GM18507 (cell line): ENCODE results near the gene OPN1SW.

Experiments
- DNase-seq: peaks from one replicate; pipeline ENCODE4 v3.0.0; 2011; ENCODE audit warnings: low read depth; ENCODE audit not compliant: insufficient read length; ENCODE audit errors: extremely low spot score
- FAIRE-seq: peaks from 2 replicates; lab custom pipeline; 2011; peaks lifted over from hg19 to GRCh38; lab: Jason Lieb, UNC

The OPN1SW gene

DNA sequence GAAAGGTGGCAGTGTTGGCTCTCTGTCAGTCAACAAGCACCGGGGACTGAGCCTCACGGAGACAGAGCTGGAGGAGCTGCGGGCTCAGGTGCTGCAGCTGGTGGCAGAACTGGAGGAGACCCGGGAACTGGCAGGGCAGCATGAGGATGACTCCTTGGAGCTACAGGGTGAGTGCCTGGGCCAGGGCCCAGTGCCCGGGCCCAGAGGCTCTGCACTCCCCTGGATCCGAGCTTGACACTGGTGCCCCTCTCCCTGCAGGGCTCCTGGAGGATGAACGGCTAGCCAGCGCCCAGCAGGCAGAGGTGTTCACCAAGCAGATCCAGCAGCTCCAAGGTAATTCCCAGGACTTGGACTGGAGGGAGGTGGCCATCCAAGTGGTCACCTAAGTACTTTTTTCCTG is 18.8 kb upstream of the OPN1SW start:
- DNase-seq: no peak
- FAIRE-seq: no peak

DNA sequence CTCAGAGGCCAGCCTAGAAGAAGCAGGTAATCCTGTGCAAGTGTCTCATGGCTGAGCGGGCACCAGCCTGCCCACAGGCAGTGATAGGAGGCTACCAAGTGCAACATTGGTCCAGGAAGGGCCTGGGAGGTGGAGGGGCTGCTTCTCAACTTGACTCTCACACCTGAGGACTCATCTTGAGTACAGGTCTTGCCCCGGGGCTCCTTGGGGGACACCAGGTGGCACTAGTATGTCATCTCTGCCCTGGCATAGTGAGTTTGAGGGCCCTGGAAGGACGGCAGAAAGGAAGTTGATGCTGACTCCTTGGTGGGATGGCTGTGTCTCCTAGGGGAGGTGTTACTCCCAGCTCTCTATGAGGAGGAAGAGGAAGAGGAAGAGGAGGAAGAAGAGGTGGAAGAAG is 18.4 kb upstream of the OPN1SW start:
- no peak for DNase-seq
- FAIRE-seq: no peak

DNA sequence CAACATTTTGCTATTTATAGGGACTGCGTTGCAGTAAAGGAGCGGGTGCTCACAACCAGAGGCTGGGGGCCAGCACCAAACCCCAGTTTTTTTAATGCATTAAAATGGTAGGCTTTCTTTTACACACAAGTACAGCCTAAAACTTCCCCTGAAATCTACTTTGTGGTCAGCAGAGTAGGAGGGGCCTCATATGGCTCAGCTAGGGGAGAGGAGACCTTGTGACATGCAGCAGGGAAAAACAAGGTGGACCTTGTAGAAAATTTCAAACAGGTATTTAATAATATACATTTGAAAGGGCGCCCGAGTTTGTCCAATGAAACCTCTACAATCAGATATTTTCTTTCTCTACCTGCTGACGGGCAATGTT is 17.6 kb upstream of the OPN1SW start:
- DNase-seq (no peak), FAIRE-seq (no peak)

DNA sequence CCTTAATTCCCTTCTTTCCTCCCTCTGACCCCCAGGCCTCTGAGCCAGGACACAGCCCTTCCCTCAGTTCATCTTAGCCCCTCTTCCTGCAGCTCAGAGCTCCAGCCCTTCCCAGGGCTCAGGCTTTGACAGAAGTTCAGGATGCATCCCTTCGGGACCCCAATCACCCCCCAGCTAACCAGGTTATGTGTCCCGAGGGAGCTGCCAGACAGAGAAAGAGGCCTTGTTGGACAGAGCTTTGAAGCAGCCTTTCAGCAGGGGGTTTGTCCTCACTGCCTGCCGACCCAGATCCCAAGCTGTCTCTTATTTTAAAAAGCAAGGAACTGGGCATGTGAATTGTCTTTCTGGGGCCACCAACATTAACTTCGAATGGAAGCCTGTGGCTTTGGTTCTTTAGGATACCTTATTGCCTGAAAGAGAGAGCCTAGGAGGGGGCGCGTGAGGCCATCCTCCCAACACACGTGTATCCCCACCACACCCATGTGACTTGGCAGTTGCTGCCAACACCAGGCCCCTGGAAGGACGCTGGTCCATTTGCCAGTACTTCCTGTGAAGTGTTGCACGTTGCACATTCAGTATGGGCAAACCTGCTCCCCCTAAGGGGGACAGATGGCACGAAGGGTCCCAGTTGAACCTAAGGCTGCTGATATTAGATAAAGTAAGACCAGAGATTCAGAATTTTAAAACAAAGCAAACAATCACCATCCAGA is 17.0 kb upstream of the OPN1SW start:
- no peak for FAIRE-seq
- DNase-seq: no peak

DNA sequence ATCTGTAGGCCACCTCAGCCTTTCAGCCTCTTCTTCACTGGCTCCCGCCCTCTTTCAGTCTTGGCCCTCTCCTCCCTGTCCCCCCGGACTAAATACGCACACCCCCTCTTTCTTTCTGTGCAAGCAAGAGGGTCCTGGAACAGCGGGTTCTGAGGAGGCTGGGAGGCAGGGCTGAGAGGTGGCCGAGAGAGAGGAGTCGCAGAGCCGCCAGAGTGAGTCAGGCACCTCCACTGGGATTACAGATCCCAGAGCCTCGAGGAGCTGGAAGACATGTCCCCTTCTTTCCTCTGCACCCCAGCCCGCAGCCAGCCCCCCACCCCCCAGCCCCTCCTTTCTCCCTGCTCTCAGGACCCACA is 16.4 kb upstream of the OPN1SW start:
- DNase-seq (no peak), FAIRE-seq (no peak)

DNA sequence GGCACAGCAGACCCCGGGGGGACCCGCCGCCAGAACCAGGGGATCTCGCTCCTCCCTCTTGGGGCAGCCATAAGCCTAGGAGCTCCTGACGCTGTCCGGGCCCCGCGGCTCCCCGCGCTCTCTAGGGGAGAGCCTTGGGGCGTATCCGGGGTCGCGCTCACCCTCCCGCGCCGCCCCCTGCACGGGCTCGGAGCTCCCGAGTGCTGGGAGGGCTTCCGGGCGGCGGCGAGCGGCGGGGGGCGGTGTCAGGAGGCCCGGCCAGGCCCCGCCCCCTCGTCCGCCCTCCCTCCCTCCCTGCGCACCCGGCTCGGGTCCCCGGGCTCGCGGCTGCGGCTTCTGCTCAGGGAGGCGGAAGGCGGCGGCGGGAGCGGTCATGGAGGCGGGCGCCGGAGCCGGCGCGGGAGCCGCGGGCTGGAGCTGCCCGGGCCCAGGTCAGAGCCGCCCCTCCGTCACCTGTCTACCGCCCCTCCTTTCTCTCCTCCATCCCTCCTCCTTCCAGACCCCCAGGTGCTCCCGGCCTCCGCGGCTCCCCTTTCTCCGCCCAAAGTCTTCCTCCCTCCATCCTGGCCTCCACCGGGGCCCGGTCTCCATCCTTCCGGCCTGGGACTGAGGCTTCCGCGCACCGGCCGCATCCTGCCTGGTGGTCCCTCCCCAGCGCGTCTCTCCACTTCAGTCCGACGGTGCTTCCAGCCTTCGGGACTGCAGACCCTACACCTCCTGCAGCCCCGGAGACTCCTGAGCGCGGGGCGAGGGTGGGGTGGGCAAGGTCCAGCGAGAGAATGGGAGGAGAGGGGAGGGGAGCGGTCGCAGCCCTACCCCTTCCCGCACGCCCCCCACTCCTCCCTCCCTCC is 15.8 kb upstream of the OPN1SW start, which contains the start of gene CCDC136:
CCDC136 (plus strand) TSS at position 848 of the 851 bp plus-strand sequence. CDS start 444 bp downstream, outside the sequence.
- peak; percentile 42 for FAIRE-seq
- peak; percentile 82 for DNase-seq

DNA sequence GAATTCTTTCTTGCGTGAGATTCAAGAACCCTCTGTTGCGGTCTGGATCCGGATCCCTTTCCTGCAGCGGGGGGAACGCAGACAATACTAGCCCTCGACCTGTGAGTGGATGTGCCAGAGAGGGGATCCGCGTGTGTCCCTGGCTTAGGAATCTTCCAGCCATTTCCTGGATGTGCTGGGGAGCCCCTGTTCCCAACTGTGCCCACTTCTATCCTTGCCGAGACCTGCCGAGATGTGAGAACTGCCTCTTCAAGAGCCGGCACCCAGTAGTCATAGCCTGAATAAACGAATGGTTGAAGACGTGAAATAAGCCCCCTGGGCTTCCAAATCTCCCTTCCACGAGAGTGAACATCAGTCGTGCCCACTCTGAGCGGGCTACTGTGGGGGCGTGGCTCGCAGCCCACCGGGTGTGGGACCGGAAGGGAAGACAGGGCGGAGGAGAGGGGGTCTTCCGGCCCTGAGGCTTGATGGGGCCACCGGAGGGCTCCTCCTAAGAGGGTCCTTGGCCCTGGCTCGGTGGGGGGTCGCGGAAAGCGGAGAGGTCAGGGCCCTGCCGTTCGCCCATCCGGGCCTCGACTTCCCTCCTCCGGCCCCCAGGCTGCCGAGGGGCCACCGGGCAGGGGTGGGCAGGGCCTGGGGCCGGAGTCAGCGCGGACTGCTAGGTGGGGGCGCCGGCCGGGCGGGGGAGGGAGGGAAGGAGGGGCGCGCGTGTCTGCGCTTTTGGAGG is 14.9 kb upstream of the OPN1SW start:
- no peak for DNase-seq
- no peak for FAIRE-seq

DNA sequence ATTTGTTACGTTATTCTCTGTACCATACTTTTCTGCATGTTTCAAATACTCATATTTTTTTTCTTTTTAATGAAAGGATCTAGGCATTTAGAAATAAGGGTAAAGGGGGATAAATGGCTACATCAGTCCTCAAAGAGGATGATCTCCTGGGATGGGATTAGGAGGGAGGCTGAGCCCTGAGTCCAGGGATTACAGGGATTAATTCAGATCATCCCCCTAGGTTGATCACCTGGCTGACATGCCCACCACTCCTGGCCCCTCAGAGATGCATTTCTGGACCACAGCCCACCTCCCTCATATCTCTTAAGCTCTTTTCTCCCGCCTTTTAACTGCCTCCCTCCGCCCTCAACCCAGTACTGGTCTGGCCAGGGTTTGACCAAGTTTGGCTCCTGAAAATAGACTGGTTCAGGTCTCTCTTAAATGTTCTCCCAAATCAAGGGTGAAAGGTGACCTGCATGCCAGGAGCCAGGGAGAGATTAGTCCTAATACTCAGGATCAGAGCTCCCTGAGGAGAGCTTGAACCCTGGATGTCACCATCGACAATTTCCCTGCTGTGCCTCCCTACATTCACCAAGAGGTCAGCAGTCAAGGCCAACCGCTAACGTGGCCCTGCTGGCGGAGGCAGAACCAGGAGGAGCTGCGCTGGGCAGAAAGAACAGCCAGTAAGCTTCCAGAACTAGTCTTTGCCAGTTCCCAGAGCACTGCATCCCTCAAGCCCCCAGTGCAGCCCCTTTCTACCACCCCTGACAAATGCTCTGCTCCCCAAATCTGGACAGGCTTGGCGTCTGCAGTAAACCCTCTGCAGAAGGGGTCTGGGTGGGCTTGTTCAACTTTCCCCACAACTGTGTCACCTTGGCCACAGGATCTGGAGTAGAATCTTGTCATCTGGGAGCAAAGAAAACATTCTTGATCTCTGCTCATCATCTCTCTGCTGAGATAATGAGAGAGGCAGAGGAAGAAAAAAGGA is 13.1 kb upstream of the OPN1SW start:
- FAIRE-seq: no peak
- DNase-seq: no peak

DNA sequence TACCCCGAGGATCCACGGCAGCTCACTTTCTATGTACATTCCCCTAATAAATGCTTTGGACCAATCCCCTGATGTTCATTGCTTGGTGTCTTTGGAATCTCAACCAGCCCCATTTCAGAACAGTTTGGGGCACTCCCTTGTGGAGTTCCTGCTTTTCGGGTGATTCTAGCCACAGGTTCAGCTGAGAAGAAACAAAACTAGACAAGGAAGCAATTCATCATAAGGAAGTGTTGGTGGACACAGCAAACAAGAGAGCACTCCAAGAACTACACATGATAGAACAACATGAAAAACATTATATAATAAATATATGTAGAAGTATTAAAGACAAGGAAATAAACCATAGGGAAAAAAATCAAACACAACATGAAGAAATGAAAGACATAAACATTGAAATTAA is 10.1 kb upstream of the OPN1SW start:
- DNase-seq (no peak), FAIRE-seq (no peak)

DNA sequence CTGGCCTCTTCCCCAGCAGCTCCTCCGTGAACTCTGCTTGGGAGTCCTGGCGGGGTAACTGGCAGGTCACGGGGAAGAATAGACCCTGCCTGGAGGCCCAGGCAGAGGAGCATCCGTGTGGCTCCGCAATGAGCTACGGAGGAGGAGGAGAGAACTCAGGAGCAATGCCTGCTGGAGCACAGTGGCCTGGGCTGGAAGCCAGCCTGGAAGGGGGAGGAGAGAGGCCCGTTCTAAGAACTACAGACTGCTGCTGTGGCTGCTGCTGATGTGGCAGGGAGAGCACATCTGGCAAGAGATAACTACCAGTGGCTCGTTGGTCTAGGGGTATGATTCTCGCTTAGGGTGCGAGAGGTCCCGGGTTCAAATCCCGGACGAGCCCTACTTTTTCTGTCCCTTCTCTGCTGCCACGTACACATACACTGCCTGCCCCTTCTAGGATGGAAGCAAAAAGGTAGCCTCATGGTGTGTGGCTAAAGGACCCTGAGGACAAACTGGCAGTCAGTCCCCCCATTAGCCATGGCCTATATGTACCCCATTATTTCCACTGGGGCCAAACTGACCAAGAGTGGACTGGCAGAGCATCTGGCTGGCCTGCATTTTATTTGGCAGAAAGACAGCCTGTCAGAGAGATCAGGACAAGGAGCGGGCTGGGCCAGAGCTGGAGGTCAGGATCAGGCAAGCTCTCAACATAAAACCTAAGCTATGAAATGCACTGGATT is 7.7 kb upstream of the OPN1SW start:
- FAIRE-seq (no peak), DNase-seq (no peak)

DNA sequence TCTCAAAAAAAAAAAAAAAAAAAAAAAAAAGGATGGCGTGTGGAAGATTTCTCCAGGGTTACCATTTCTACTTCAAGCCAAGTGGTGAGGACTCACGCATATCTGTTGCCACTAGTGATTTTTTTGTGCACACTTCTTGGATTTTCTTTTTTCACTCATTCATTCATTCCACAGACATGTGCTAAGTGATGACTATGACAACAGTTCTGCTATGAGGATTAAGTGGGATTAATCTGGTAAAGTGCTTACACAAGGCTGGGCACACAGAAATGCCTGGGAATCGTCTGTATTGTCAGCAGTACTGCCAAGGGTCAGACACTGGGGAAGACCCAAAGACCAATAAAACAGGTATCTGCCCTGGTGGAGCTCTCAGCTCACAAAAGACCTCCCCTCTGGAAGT is 6.3 kb upstream of the OPN1SW start:
- DNase-seq: no peak
- FAIRE-seq: no peak

DNA sequence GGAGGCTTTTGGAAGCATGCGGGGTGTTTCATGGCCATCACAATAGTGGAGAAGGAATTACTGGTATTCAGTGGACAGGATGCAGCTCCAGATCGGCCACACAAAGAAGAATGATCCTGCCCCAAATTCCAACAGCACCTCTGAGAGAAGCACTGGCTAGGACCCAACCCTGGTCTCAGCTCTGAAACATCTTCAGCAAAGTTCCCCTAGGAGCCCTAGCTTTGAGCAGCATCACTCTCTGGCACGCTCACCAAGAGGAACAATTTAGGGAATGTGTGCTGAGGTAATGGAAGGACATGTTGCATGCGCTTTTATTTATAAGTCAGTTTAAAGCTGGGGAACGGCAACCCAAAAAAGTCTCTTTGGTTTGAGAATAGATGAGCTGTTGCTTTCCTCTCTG is 5.5 kb upstream of the OPN1SW start:
- FAIRE-seq (no peak), DNase-seq (no peak)

DNA sequence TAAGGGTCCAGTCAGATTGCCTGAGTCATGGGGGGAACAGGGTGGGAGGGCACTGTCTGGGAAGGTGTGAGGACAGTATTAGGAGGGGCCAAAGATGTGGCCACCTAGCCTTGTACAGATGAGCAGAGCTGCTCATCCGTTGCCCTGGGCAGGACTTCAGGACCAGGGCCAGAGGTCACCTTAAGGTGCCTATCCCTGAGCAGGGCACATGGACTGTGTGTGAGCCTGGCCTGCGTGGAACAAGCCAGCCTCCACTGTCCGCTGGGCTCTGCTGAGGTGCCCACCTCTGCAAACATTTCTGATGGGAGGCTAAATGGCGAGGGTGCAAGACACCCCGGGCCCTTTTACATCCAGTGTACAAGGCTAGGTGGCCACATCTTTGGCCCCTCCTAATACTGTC is 3.4 kb upstream of the OPN1SW start:
- no peak for FAIRE-seq
- no peak for DNase-seq

DNA sequence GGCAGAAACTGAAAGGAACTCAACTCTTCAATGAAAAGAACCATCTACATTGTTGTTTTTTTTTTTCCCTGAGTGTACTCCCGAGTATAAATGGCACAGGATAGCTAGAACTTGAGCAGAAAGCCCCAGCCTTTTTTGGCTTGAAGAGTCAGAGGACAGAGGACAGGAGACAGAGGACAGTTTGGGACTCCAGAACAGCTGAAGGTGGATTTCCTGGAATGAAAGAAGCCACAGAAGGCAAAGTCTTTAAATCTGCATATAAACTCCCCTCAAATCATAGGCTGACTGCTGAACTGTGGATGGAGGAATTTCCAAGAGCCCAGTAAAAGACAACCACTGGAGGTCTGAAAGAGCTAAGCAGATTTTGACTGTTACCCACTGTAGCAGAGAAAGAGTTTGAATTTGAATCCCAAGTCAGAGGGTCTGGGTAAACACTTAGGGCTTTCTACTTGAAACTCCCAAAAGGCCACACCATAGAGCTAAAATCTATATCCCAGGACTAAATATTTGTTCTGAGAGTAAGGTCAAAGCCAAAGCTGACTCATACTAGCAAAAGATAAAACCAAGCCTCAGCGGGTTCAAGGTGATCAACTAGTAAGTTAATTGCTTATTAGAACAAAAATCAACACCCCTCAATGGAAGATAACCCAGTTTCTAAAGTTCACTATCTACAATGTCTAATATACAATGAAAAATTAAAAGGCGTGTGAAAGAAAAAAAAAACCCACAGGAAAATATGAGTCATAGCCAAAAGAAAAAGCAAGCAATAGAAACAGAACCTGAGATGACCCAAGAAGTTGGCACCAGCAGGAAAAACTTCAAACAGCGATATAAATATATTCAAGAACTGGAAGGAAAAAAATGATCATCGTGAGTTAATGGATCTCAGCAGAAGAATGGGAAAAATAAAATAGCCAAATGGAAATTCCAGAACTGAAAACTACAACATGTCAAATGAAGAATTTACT is 1.8 kb upstream of the OPN1SW start:
- no peak for FAIRE-seq
- DNase-seq: no peak

DNA sequence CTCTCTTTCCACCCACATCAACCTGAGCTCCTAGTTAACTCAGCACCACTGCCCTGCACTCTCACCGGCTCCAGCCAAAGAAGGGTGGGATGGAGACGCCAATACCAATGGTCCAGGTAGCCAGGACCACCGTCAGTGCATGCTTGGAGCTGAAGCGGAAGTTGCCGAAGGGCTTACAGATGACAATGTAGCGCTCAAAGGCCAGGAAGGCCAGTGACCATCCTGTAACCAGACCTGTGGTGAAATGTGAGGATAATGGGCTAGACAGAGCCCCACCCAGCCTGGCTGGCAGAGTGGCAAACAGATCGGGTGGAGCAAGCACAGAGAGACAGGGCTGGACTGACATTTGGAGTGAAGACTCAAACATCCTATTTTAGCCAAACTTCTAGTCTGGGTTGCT is 673 bp downstream of the OPN1SW start:
- no peak for FAIRE-seq

DNA sequence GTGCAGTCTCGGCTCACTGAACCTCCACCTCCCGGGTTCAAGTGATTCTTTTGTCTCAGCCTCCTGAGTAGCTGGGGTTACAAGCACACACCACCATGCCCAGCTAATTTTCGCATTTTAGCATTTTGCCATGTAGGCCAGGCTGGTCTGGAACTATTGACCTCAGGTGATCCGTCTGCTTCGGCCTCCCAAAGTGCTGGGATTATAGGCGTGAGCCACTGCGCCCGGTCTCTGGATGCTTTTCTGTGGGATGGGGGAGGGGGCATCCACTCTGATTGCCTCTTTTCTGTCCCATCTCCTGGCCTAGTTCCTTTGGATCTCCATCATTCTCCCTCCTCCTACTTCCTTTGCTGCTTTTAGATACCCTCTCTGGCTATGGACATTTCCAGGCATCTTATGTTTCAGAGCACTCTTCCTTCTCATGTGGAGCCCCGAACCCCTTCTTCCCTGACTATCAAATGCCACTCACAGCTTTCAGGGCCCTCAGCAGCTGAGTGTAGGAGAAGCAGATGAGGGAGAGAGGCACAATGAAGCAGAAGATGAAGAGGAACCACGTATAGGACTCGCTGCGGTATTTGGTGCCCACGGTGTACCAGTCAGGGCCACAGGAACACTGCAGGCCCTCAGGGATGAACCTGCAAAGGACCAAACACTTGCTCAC is 1.4 kb downstream of the OPN1SW start:
- no peak for FAIRE-seq
- no peak for DNase-seq

More for the DNA sequence above, 673 bp downstream of the OPN1SW start:
- no peak for DNase-seq

DNA sequence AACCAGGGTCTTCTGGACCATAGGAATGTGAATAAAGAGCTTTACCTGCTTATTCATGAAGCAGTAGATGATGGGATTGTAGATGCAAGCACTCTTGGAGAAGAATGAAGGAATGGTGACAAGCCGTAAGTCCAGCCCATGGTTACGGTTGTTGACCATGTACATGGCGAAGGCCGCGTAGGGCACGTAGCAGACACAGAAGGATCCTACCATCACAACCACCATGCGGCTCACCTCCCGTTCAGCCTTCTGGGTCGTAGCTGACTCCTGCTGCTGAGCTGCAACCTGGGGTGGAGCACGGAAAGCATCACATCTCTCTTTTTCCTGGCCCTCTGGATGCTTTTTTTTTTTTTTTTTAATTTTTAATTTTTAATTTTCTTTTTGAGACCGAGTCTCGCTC is 2.0 kb downstream of the OPN1SW start:
- FAIRE-seq: no peak
- no peak for DNase-seq
